K562 (cell line): ENCODE data around the gene CAMK2A. TPM values are rescaled to one million over a fixed set of nuclear protein-coding genes. Genes with fewer than 3 reads are reported as not detected.

Experiments
- ATAC-seq: fragments of 200-7000 bp; cut with Tn5 transposase; 3 replicates; pipeline ENCODE4 v1.9.1; 2020; ENCODE audit warnings: moderate library complexity
- BruUV-seq: library from RNA; stranded (reverse); fragments of 400-500 nt; replicated peaks from 2 replicates; lab custom pipeline; 2021; lab: Mats Ljungman, UMichigan
- CTCF ChIA-PET: fragments of 300-600 bp; formaldehyde crosslinking; extraction: SDS; loops from one replicate; lab custom pipeline; 2021; ENCODE audit warnings: low intra/inter-chr PET ratio; lab: Yijun Ruan, JAX
- POLR2A ChIA-PET: fragments of 300-600, 350-650 bp; sonication (Branson Sonifier 250); formaldehyde crosslinking; extraction: SDS; loops from one replicate; lab custom pipeline; 2021; ENCODE audit warnings: antibody characterized with exemption, inconsistent platforms; lab: Yijun Ruan, JAX
- DNase-seq, 4 experiments: peaks; one replicate each; pipeline versions ENCODE4 v3.0.0 to v3.0.0-alpha.2; 2011 to 2018; ENCODE audit warnings: low spot score in 3 of 4, mixed read lengths in 3 of 4; ENCODE audit errors: extremely low read depth in 1 of 4
- FAIRE-seq: peaks from 2 replicates; lab custom pipeline; 2011; peaks lifted over from hg19 to GRCh38; lab: Jason Lieb, UNC
- H2AFZ ChIP-seq: 2 replicates; pipeline ENCODE4 v1.6.0; 2011; ENCODE audit warnings: low read depth, low read length, control low read depth, inconsistent platforms
- H3K27ac ChIP-seq: fragments of 200-600 bp; 3 replicates; pipeline ENCODE4 v1.8.0; 2011; ENCODE audit warnings: low read depth, mild to moderate bottlenecking, control low read depth, inconsistent platforms, low read length, moderate library complexity, mixed read lengths; ENCODE audit errors: extremely low read depth
- H3K27me3 ChIP-seq, 2 experiments: fragments of 300-600 bp in 1 of 2; 2 replicates in 1 of 2; 3 replicates in 1 of 2; pipeline versions ENCODE4 v1.6.0 to v1.8.0; 2011; ENCODE audit warnings: inconsistent platforms in 2 of 2, low read length in 2 of 2, mild to moderate bottlenecking in 1 of 2, mixed read lengths in 1 of 2, moderate library complexity in 1 of 2; ENCODE audit not compliant: control insufficient read depth in 2 of 2, insufficient read depth in 2 of 2
- H3K36me3 ChIP-seq: fragments of 300-600 bp; 3 replicates; pipeline ENCODE4 v1.8.0; 2011; ENCODE audit warnings: mild to moderate bottlenecking, low read length, inconsistent platforms; ENCODE audit not compliant: control insufficient read depth, insufficient read depth
- H3K4me1 ChIP-seq, 2 experiments: fragments of 200-600 bp in 1 of 2; replicated peaks in 1 of 2; 2 replicates in 1 of 2; 3 replicates in 1 of 2; pipeline versions ENCODE4 v1.5.1 to v1.8.0; 2011; ENCODE audit warnings: inconsistent platforms in 2 of 2, low read length in 2 of 2, mild to moderate bottlenecking in 1 of 2, mixed read lengths in 1 of 2, moderate library complexity in 1 of 2; ENCODE audit not compliant: control insufficient read depth in 2 of 2, insufficient read depth in 2 of 2
- H3K4me2 ChIP-seq: 2 replicates; pipeline ENCODE4 v1.6.1; 2011; ENCODE audit warnings: low read length, control low read depth, inconsistent platforms, mixed read lengths; ENCODE audit not compliant: insufficient read depth
- H3K4me3 ChIP-seq: fragments of 200-600 bp; sonication (generic), shearing (Covaris generic); 2 replicates; pipeline ENCODE4 v1.5.1; 2016; ENCODE audit warnings: control low read depth, inconsistent platforms
- H3K79me2 ChIP-seq: fragments of 200-600 bp; 3 replicates; pipeline ENCODE4 v1.8.0; 2011; ENCODE audit warnings: low read length, inconsistent platforms; ENCODE audit not compliant: control insufficient read depth, insufficient read depth
- H3K9ac ChIP-seq, 2 experiments: 2 replicates each; pipeline versions ENCODE4 v1.6.0 to v1.6.1; 2011; ENCODE audit warnings: low read depth in 2 of 2, low read length in 2 of 2, control low read depth in 1 of 2, inconsistent platforms in 1 of 2, mild to moderate bottlenecking in 1 of 2, mixed read lengths in 1 of 2; ENCODE audit not compliant: insufficient read depth in 1 of 2
- H3K9me1 ChIP-seq: one replicate; pipeline ENCODE4 v1.6.0; 2011; ENCODE audit warnings: inconsistent platforms, mild to moderate bottlenecking, low read length, moderate library complexity; ENCODE audit not compliant: control insufficient read depth, insufficient read depth
- H3K9me3 ChIP-seq: replicated peaks from 2 replicates; pipeline ENCODE4 v1.5.1; 2011; ENCODE audit warnings: low read depth, low read length, inconsistent platforms; ENCODE audit not compliant: control insufficient read depth, insufficient read depth
- H4K20me1 ChIP-seq: replicated peaks from 2 replicates; pipeline ENCODE4 v1.6.1; 2011; ENCODE audit warnings: low read length, inconsistent platforms, mixed read lengths; ENCODE audit not compliant: control insufficient read depth, insufficient read depth
- COPS2 ChIP-seq: fragments of 450-650 bp; conservative IDR thresholded peaks from 2 replicates; pipeline ENCODE4 v1.6.1; 2016; ENCODE audit warnings: mild to moderate bottlenecking, moderate library complexity
- GATA2 ChIP-seq: sonication (generic); formaldehyde crosslinking; IDR thresholded peaks from 2 replicates; pipeline ENCODE4 v1.4.0; 2020; ENCODE audit warnings: mild to moderate bottlenecking, missing genetic modification reagents
- HLTF ChIP-seq: fragments of 450-650 bp; IDR thresholded peaks from 2 replicates; pipeline ENCODE4 v1.6.1; 2016
- IRF2 ChIP-seq: sonication (generic); formaldehyde crosslinking; IDR thresholded peaks from 2 replicates; pipeline ENCODE4 v1.8.1; 2022; ENCODE audit warnings: mild to moderate bottlenecking, missing genetic modification reagents
- MTA3 ChIP-seq: fragments of 450-650 bp; formaldehyde crosslinking; IDR thresholded peaks from 2 replicates; pipeline ENCODE4 v1.6.1; 2017; ENCODE audit warnings: mild to moderate bottlenecking, borderline replicate concordance
- OTX1 ChIP-seq: fragments of 450-650 bp; formaldehyde crosslinking; IDR thresholded peaks from 2 replicates; pipeline ENCODE4 v1.4.0; 2022; ENCODE audit warnings: mild to moderate bottlenecking
- RBBP5 ChIP-seq: fragments of 200-600 bp; sonication (generic); IDR thresholded peaks from 2 replicates; pipeline ENCODE4 v1.6.1; 2012; ENCODE audit warnings: borderline replicate concordance, mild to moderate bottlenecking, low read length, control low read depth, inconsistent platforms; ENCODE audit not compliant: insufficient read depth, poor library complexity, severe bottlenecking
- TCF3 ChIP-seq: sonication (generic); formaldehyde crosslinking; IDR thresholded peaks from 2 replicates; pipeline ENCODE4 v1.4.0; 2020; ENCODE audit warnings: mild to moderate bottlenecking, missing genetic modification reagents
- ZKSCAN3 ChIP-seq: fragments of 250-450 bp; sonication (Bioruptor Pico); IDR thresholded peaks from 2 replicates; pipeline ENCODE4 v1.4.0; 2020
- ZKSCAN8 ChIP-seq: fragments of 200-800 bp; sonication (Bioruptor generic); IDR thresholded peaks from 2 replicates; pipeline ENCODE4 v1.6.1; 2016; ENCODE audit warnings: missing genetic modification characterization, missing compliant biosample characterization
- ZNF707 ChIP-seq: fragments of 250-450 bp; sonication (Bioruptor Pico); conservative IDR thresholded peaks from 2 replicates; pipeline ENCODE4 v1.8.0; 2022; ENCODE audit warnings: inconsistent platforms, mild to moderate bottlenecking, moderate library complexity
- ZNF785 ChIP-seq: fragments of 250-450 bp; sonication (Bioruptor Pico); IDR thresholded peaks from 2 replicates; pipeline ENCODE4 v1.4.0; 2020; ENCODE audit warnings: mild to moderate bottlenecking
- WGBS: fragments of 100-300 bp; shearing (Covaris generic); methylation state at CpG from one replicate; pipeline ENCODE4 v1.1.6; 2016; ENCODE audit warnings: low coverage, mixed read lengths; ENCODE audit not compliant: insufficient coverage; ENCODE audit errors: missing lambda C conversion rate; 5-methylcytosine and 5-hydroxymethylcytosine counted together
- in situ Hi-C: fragments of 300-500 bp; cut with MboI; formaldehyde crosslinking; loops from 4 replicates; pipeline ENCODE4 v1.15.0; 2018; ENCODE audit warnings: inconsistent platforms, mixed read lengths
- intact Hi-C: fragments of 100-400 bp; cut with micrococcal nuclease; formaldehyde crosslinking; loops from 2 replicates; pipeline ENCODE4 v1.14.2; 2022
- polyA plus RNA-seq, 8 experiments: library from polyadenylated mRNA; depleted of rRNA in 4 of 8; stranded (reverse) in 5 of 8; unstranded in 3 of 8; fragments of >200 nt; fragmentation: Nextera tagmentation in 2 of 8; fragmentation: Illumina TruSeq in 1 of 8; extraction: Ambion mirVana in 2 of 8; extraction: Trizol in 1 of 8; gene quantifications; 2 replicates each; pipeline versions ENCODE4 v1.2.1 to v1.2.3, GENCODE V29; 2011 to 2014; ENCODE audit warnings: inconsistent platforms in 1 of 8, missing spikeins in 1 of 8
- total RNA-seq, 7 experiments: library from RNA; depleted of rRNA in 6 of 7; stranded (reverse); fragments of >200 nt in 6 of 7; fragmentation: Illumina TruSeq in 2 of 7; extraction: Trizol in 2 of 7; gene quantifications; 2 replicates each; pipeline versions ENCODE4 v1.2.1 to v1.2.3, GENCODE V29; 2011 to 2021; ENCODE audit warnings: low replicate concordance in 1 of 7
- TF ChIP-seq, protein P1 (sequence below): fragments of 450-650 bp; conservative IDR thresholded peaks from 2 replicates; pipeline ENCODE4 v1.6.1; 2016; ENCODE audit warnings: missing genetic modification characterization, low read depth, mild to moderate bottlenecking, missing compliant biosample characterization, moderate library complexity
- TF ChIP-seq, protein P2 (sequence below): fragments of 250-450 bp; sonication (Bioruptor Pico); IDR thresholded peaks from 2 replicates; pipeline ENCODE4 v1.4.0; 2020; ENCODE audit warnings: mild to moderate bottlenecking, moderate library complexity
- TF ChIP-seq, protein P3 (sequence below), 3 experiments: IDR thresholded peaks in 2 of 3; conservative IDR thresholded peaks in 1 of 3; 2 replicates each; pipeline ENCODE4 v1.5.1; 2011 to 2012; ENCODE audit warnings: low read length in 3 of 3, mild to moderate bottlenecking in 3 of 3, control low read depth in 2 of 3, improper control_type of control experiment in 1 of 3, inconsistent platforms in 1 of 3, low read depth in 1 of 3, mixed read lengths in 1 of 3, moderate library complexity in 1 of 3; ENCODE audit not compliant: insufficient read depth in 2 of 3

CAMK2A gene
- total and polyA plus RNA-seq, 9 of the 15 experiments (the other 6 are each of a cell fraction or from before 2014, with no cell fraction given), result 0.01 to 0.18 (median 0.04) TPM; not detected in 6

DNA sequence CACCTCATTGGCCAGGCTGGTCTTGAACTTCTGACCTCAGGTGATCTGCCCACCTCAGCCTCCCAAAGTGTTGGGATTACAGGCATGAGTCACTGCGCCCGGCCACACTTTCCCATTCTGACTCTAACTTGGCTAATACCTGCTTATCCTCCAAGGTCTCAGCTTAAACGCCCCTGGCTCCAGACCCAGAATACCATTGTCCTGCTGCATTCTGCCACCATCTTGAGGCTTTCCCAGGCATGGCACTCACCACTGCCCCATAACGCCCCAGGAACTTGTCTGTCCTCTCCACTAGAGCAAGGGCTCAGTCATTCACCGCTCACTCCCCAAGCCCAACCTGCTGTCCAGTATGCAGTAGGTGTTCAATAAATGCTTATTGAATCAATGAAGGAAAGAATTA is 39.8 kb downstream of the CAMK2A start:
- CTCF ChIA-PET, result no interaction called here
- Histone ChIP-seq H3K9me1 (no peaks in the 10 kb centered on the region), H3K4me1 (peaks cover 21 to 23% of the 10 kb centered on the region in 2 experiments), H3K4me2 (no peak overlapping the region), H3K36me3 (no peaks in the 10 kb centered on the region), H3K9me3 (no peaks in the 10 kb centered on the region), H3K27me3 (peaks cover 5 to 38% of the 10 kb centered on the region in 2 experiments; a peak in 4 of 5 replicates), H3K9ac (no peak overlapping the region), H3K79me2 (no peaks in the 10 kb centered on the region), H4K20me1 (peaks cover 9% of the 10 kb centered on the region; the same call in 1 of the 2 replicates), H3K27ac (no peak overlapping the region), H2AFZ (no peak overlapping the region), H3K4me3 (no peak overlapping the region)
- ATAC-seq (no peak), DNase-seq (no peak), FAIRE-seq (no peak)
- BruUV-seq, result no TSS peak
- POLR2A ChIA-PET, result interaction anchor here (0.5 to 0.9 kb wide), 6 partner anchors 16 to 194 kb away, joined by 3 to 7 read pairs (median 4); no protein-coding TSS in a partner anchor
- TF ChIP-seq OTX1 (CRISPR knock-in tag), result no peak
- TF ChIP-seq TCF3 (CRISPR knock-in tag), result no peak
- TF ChIP-seq MTA3, result no peak
- TF ChIP-seq ZNF785 (CRISPR knock-in tag), result no peak
- no peak for TF ChIP-seq IRF2
- no peak for TF ChIP-seq HLTF
- TF ChIP-seq, protein P1, sequence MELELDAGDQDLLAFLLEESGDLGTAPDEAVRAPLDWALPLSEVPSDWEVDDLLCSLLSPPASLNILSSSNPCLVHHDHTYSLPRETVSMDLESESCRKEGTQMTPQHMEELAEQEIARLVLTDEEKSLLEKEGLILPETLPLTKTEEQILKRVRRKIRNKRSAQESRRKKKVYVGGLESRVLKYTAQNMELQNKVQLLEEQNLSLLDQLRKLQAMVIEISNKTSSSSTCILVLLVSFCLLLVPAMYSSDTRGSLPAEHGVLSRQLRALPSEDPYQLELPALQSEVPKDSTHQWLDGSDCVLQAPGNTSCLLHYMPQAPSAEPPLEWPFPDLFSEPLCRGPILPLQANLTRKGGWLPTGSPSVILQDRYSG (tag), result no peak
- peak; percentile 82; the same call in 1 of the 2 replicates for TF ChIP-seq ZKSCAN8 (CRISPR knock-in tag)
- TF ChIP-seq COPS2, result no peak
- no peak for TF ChIP-seq RBBP5
- TF ChIP-seq, protein P2, sequence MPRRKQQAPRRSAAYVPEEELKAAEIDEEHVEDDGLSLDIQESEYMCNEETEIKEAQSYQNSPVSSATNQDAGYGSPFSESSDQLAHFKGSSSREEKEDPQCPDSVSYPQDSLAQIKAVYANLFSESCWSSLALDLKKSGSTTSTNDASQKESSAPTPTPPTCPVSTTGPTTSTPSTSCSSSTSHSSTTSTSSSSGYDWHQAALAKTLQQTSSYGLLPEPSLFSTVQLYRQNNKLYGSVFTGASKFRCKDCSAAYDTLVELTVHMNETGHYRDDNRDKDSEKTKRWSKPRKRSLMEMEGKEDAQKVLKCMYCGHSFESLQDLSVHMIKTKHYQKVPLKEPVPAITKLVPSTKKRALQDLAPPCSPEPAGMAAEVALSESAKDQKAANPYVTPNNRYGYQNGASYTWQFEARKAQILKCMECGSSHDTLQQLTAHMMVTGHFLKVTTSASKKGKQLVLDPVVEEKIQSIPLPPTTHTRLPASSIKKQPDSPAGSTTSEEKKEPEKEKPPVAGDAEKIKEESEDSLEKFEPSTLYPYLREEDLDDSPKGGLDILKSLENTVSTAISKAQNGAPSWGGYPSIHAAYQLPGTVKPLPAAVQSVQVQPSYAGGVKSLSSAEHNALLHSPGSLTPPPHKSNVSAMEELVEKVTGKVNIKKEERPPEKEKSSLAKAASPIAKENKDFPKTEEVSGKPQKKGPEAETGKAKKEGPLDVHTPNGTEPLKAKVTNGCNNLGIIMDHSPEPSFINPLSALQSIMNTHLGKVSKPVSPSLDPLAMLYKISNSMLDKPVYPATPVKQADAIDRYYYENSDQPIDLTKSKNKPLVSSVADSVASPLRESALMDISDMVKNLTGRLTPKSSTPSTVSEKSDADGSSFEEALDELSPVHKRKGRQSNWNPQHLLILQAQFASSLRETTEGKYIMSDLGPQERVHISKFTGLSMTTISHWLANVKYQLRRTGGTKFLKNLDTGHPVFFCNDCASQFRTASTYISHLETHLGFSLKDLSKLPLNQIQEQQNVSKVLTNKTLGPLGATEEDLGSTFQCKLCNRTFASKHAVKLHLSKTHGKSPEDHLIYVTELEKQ, result no peak
- TF ChIP-seq, protein P3, sequence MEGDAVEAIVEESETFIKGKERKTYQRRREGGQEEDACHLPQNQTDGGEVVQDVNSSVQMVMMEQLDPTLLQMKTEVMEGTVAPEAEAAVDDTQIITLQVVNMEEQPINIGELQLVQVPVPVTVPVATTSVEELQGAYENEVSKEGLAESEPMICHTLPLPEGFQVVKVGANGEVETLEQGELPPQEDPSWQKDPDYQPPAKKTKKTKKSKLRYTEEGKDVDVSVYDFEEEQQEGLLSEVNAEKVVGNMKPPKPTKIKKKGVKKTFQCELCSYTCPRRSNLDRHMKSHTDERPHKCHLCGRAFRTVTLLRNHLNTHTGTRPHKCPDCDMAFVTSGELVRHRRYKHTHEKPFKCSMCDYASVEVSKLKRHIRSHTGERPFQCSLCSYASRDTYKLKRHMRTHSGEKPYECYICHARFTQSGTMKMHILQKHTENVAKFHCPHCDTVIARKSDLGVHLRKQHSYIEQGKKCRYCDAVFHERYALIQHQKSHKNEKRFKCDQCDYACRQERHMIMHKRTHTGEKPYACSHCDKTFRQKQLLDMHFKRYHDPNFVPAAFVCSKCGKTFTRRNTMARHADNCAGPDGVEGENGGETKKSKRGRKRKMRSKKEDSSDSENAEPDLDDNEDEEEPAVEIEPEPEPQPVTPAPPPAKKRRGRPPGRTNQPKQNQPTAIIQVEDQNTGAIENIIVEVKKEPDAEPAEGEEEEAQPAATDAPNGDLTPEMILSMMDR (IDR thresholded peaks at IDR 0.05 in 2 of 3, conservative IDR thresholded peaks at IDR 0.05 in 1 of 3; ENCODE audit: insufficient read depth in 2 of 3, low read depth in 1 of 3, low read length in 3 of 3), result 0 out of 6 replicates have a peak, but pooled peaks of 1 of the 3 experiments have one; percentile 4
- no peak for TF ChIP-seq ZNF707 (CRISPR knock-in tag)
- TF ChIP-seq GATA2, result no peak
- TF ChIP-seq ZKSCAN3, result no peak
- 24% methylated on average over 5 of the region's 5 CpGs for WGBS
- in situ Hi-C loops (no loop called here), intact Hi-C loops (no loop called here)
